A673 (cell line): Measurements from ENCODE around the gene ZBTB47. TPM values are rescaled to one million over a fixed set of nuclear protein-coding genes. Genes with fewer than 3 reads are reported as not detected.

Experiments used
- BruUV-seq: library from RNA; stranded (reverse); fragments of 400-500 nt; replicated peaks from 2 replicates; lab custom pipeline; 2021; lab: Mats Ljungman, UMichigan
- CTCF ChIA-PET: fragments of 300-600 bp; sonication (Branson Sonifier 250); formaldehyde crosslinking; loops from one replicate; lab custom pipeline; 2022; ENCODE audit warnings: antibody characterized with exemption; lab: Charles Lee
- POLR2A ChIA-PET: fragments of 300-600 bp; sonication (Branson Sonifier 250); formaldehyde crosslinking; loops from one replicate; lab custom pipeline; 2022; ENCODE audit warnings: antibody characterized with exemption; ENCODE audit not compliant: low non-redundant PET; lab: Charles Lee
- DNase-seq: peaks from one replicate; pipeline ENCODE4 v3.0.0-alpha.2; 2015; ENCODE audit warnings: low spot score
- H3K27ac ChIP-seq: fragments of 200-600 bp; sonication (generic); 2 replicates; pipeline ENCODE4 v1.5.1; 2016; ENCODE audit warnings: mixed run types, low read depth, mild to moderate bottlenecking, mixed read lengths, antibody characterized with exemption, low read length; ENCODE audit not compliant: poor library complexity, severe bottlenecking
- H3K27me3 ChIP-seq: fragments of 200-600 bp; sonication (generic); replicated peaks from 2 replicates; pipeline ENCODE4 v1.6.1; 2017; ENCODE audit warnings: mixed run types, low read depth, mild to moderate bottlenecking, mixed read lengths, antibody characterized with exemption, low read length; ENCODE audit not compliant: insufficient read depth, poor library complexity
- H3K36me3 ChIP-seq: fragments of 200-600 bp; sonication (generic); 2 replicates; pipeline ENCODE4 v1.6.1; 2016; ENCODE audit warnings: mixed run types, mild to moderate bottlenecking, mixed read lengths, antibody characterized with exemption, low read length; ENCODE audit not compliant: insufficient read depth, poor library complexity, severe bottlenecking
- H3K4me1 ChIP-seq: fragments of 200-600 bp; sonication (generic); 2 replicates; pipeline ENCODE4 v1.6.1; 2017; ENCODE audit warnings: mixed run types, mild to moderate bottlenecking, mixed read lengths, antibody characterized with exemption, low read length; ENCODE audit not compliant: insufficient read depth, poor library complexity, severe bottlenecking
- H3K4me3 ChIP-seq: fragments of 200-600 bp; sonication (generic); 2 replicates; pipeline ENCODE4 v1.5.1; 2016; ENCODE audit warnings: low read depth, mixed run types, mild to moderate bottlenecking, mixed read lengths, low read length; ENCODE audit not compliant: poor library complexity, severe bottlenecking
- H3K9me3 ChIP-seq: fragments of 200-600 bp; sonication (generic); 2 replicates; pipeline ENCODE4 v1.6.1; 2016; ENCODE audit warnings: mixed run types, low read depth, mild to moderate bottlenecking, mixed read lengths, antibody characterized with exemption, low read length; ENCODE audit not compliant: poor library complexity, severe bottlenecking
- EZH2 ChIP-seq: fragments of 200-600 bp; sonication (generic); IDR thresholded peaks from 2 replicates; pipeline ENCODE4 v1.6.1; 2017; ENCODE audit warnings: borderline replicate concordance, low read depth, mild to moderate bottlenecking, mixed read lengths, antibody characterized with exemption, low read length; ENCODE audit not compliant: poor library complexity, severe bottlenecking
- intact Hi-C: fragments of 100-400 bp; cut with micrococcal nuclease; formaldehyde crosslinking; loops from one replicate; pipeline ENCODE4 v1.10.0; 2022; ENCODE audit not compliant: unreplicated experiment
- total RNA-seq: library from RNA; stranded (reverse); gene quantifications from 2 replicates; pipeline ENCODE4 v1.2.3, GENCODE V29; 2021
- TF ChIP-seq, protein P1 (sequence below): fragments of 300-800, 200-600 bp; sonication (generic); conservative IDR thresholded peaks from 2 replicates; pipeline ENCODE4 v1.5.1; 2017; ENCODE audit warnings: low read depth, mild to moderate bottlenecking, antibody characterized with exemption, low read length, moderate library complexity, mixed read lengths

Gene ZBTB47
- total RNA-seq, 1 experiment from 2014 or later: 4.4 TPM

DNA sequence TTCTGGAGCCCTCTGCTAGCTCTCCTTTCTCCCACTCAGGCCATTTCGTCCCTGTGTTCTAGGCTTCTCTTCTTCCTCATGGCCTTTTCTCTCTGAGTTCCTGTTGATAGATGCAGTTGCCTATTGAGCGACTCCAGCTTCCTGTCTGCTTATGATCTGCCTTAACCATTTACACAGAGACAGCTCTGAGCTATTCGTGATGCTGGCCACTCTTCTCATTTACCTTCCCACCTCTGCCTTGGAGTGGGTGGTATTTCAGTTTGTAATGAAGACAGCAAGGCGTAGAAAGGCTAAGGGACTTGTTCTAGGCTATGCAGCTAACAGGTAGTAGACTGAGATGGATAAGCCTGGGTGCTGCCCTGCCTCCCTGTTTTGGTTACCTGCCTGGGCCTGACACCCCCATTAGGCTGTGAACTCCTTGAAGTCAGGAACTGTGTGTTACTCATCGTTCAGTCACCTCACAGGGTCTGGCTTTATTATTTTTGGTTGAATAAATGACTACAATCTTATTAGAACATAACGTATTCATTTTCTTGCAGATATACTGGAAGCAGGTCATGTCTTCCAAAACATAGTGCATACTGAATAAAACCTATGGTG is 12.6 kb upstream of the ZBTB47 start:
- POLR2A ChIA-PET: no interaction called here

DNA sequence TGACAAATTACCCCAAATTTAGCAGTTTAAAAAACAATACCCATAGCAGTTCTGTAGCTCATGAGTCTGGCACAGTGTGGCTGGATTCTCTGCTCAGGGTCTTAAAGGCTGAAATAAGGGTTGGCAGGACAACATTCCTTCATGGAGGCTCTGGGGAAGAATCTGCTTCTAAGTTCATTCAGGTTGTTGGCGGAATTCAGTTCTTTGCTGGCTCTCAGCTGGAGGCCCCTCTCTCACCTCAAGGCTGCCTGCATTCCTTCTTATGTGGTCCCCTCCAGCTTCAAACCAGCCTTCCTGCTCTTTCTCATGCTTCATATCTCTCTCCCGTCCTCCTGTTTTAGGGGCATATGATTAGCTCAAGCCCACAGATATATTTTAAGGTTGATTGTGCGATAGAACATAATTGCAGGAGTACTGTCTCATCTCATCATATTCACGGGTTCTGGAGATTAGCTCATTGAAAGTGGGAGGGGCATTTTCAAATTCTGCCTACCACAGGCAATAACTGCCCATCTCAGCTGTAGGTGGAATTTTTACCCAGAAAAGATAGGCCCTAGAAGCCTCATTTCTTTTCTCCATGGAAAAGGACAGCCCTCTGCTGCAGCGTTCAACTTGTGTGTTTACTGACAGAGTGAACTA is 5.6 kb upstream of the ZBTB47 start:
- Histone ChIP-seq H3K4me1 (no peaks in the 10 kb centered on the region), H3K9me3 (no peaks in the 10 kb centered on the region), H3K4me3 (no peak overlapping the region), H3K27ac (no peak overlapping the region), H3K27me3 (no peaks in the 10 kb centered on the region), H3K36me3 (peaks cover 30% of the 10 kb centered on the region)
- no peak for TF ChIP-seq EZH2
- TF ChIP-seq, protein P1, sequence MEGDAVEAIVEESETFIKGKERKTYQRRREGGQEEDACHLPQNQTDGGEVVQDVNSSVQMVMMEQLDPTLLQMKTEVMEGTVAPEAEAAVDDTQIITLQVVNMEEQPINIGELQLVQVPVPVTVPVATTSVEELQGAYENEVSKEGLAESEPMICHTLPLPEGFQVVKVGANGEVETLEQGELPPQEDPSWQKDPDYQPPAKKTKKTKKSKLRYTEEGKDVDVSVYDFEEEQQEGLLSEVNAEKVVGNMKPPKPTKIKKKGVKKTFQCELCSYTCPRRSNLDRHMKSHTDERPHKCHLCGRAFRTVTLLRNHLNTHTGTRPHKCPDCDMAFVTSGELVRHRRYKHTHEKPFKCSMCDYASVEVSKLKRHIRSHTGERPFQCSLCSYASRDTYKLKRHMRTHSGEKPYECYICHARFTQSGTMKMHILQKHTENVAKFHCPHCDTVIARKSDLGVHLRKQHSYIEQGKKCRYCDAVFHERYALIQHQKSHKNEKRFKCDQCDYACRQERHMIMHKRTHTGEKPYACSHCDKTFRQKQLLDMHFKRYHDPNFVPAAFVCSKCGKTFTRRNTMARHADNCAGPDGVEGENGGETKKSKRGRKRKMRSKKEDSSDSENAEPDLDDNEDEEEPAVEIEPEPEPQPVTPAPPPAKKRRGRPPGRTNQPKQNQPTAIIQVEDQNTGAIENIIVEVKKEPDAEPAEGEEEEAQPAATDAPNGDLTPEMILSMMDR: no peak
- no peak for DNase-seq
- BruUV-seq: TSS peak; percentile 38
- ChIA-PET POLR2A (no interaction called here), CTCF (no interaction called here)
- intact Hi-C loops: no loop called here

More for the DNA sequence above, 12.6 kb upstream of the ZBTB47 start:
- BruUV-seq: no TSS peak
- no peaks in the 10 kb centered on the region for H3K4me1 ChIP-seq
- CTCF ChIA-PET: no interaction called here
- H3K9me3 ChIP-seq: no peaks in the 10 kb centered on the region
- no peak for DNase-seq
- no peak overlapping the region for H3K27ac ChIP-seq
- no peak overlapping the region for H3K4me3 ChIP-seq
- TF ChIP-seq EZH2: no peak
- TF ChIP-seq, protein P1: no peak
- intact Hi-C loops: no loop called here
- H3K27me3 ChIP-seq: no peaks in the 10 kb centered on the region
- H3K36me3 ChIP-seq: peaks cover 75% of the 10 kb centered on the region

DNA sequence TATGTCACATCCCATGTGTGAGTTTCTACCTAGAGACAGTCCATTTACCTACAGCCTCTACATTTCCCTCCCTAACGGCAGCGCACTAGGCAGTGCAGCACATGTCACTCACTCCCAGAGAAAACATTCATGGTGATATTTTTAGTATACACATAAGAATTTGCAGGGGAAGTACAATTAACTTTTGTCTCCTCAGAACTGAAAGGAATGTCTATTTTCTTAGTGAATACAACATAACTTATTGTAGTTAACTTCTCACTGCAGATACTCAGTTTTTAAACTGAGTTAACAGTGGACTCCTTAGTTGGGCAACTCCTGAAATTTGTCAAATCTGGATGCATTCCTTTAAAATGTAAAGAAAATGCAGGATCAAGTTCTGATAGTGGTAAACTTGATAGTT is 4.5 kb upstream of the ZBTB47 start:
- CTCF ChIA-PET: no interaction called here

More for the DNA sequence above, 4.5 kb upstream of the ZBTB47 start:
- no peak for DNase-seq
- TF ChIP-seq EZH2: no peak
- TF ChIP-seq, protein P1: no peak
- Histone ChIP-seq H3K36me3 (peaks cover 21% of the 10 kb centered on the region), H3K27me3 (no peaks in the 10 kb centered on the region), H3K9me3 (no peaks in the 10 kb centered on the region), H3K27ac (no peak overlapping the region), H3K4me1 (no peaks in the 10 kb centered on the region), H3K4me3 (no peak overlapping the region)
- BruUV-seq: no TSS peak
- POLR2A ChIA-PET: no interaction called here
- intact Hi-C loops: no loop called here
